Jurkat, Clone E6-1 (cell line): Measurements from ENCODE around the gene ARHGAP25. TPM values are rescaled to one million over a fixed set of nuclear protein-coding genes. Genes with fewer than 3 reads are reported as not detected.
A peak's percentile ranks its signal among the peaks of the same experiment; 100 is the strongest.

ENCODE experiments used
- DNase-seq: peaks from one replicate; pipeline ENCODE4 v3.0.0-alpha.2; 2011; ENCODE audit warnings: low read depth, low spot score
- H3K4me3 ChIP-seq: 2 replicates; pipeline ENCODE4 v1.5.1; 2011; ENCODE audit warnings: mild to moderate bottlenecking, low read length, control low read depth, moderate library complexity
- polyA plus RNA-seq: library from polyadenylated mRNA; unstranded; fragments of >200 nt; gene quantifications from one replicate; pipeline ENCODE4 v1.2.1, GENCODE V29; 2012; ENCODE audit warnings: missing spikeins; ENCODE audit not compliant: insufficient read length, insufficient read depth

The ARHGAP25 gene
- polyA plus RNA-seq: 21.3 TPM

GRCh38 chr2:68734688-68735525 is at the start of gene ARHGAP25:
TSS of gene ARHGAP25 (plus strand) at chr2:68734811. CDS start at chr2:68735200, 389 bp downstream.
- DNase-seq: peak; percentile 75
- H3K4me3 ChIP-seq: peak within 1 kb of the TSS; percentile 55

GRCh38 chr2:68686178-68686577 is 48.4 kb upstream of the ARHGAP25 start:
- H3K4me3 ChIP-seq: no peak overlapping the region
- DNase-seq: no peak

- no peak for DNase-seq
- no peak overlapping the region for H3K4me3 ChIP-seq
Observed at GRCh38 chr2:68687018-68687417, 47.6 kb upstream of the ARHGAP25 start.

GRCh38 chr2:68689553-68690537 is 44.8 kb upstream of the ARHGAP25 start:
- DNase-seq: no peak
- H3K4me3 ChIP-seq: no peak overlapping the region

GRCh38 chr2:68690851-68691250 is 43.8 kb upstream of the ARHGAP25 start:
- no peak for DNase-seq
- H3K4me3 ChIP-seq: no peak overlapping the region

- DNase-seq: no peak
- no peak overlapping the region for H3K4me3 ChIP-seq
Observed at GRCh38 chr2:68692511-68692910, 42.1 kb upstream of the ARHGAP25 start.

- DNase-seq: no peak
Observed at GRCh38 chr2:68693951-68694350, 40.7 kb upstream of the ARHGAP25 start.

GRCh38 chr2:68695971-68696370 is 38.6 kb upstream of the ARHGAP25 start:
- H3K4me3 ChIP-seq: no peak overlapping the region
- no peak for DNase-seq

More at GRCh38 chr2:68693951-68694350, 40.7 kb upstream of the ARHGAP25 start:
- H3K4me3 ChIP-seq: no peak overlapping the region

- H3K4me3 ChIP-seq: no peak overlapping the region
Observed at GRCh38 chr2:68696554-68696953, 38.1 kb upstream of the ARHGAP25 start.

GRCh38 chr2:68698567-68699377 is 35.8 kb upstream of the ARHGAP25 start:
- H3K4me3 ChIP-seq: no peak overlapping the region
- DNase-seq: no peak

More at GRCh38 chr2:68696554-68696953, 38.1 kb upstream of the ARHGAP25 start:
- no peak for DNase-seq

GRCh38 chr2:68700560-68700959 is 34.1 kb upstream of the ARHGAP25 start:
- H3K4me3 ChIP-seq: no peak overlapping the region
- no peak for DNase-seq

- no peak overlapping the region for H3K4me3 ChIP-seq
- DNase-seq: no peak
Observed at GRCh38 chr2:68706637-68707036, 28.0 kb upstream of the ARHGAP25 start.

- no peak for DNase-seq
- H3K4me3 ChIP-seq: no peak overlapping the region
Observed at GRCh38 chr2:68708629-68709028, 26.0 kb upstream of the ARHGAP25 start.

- peak; percentile 64 for DNase-seq
- H3K4me3 ChIP-seq: no peak overlapping the region
Observed at GRCh38 chr2:68709421-68709911, 25.1 kb upstream of the ARHGAP25 start.

GRCh38 chr2:68710336-68710735 is 24.3 kb upstream of the ARHGAP25 start:
- DNase-seq: no peak
- H3K4me3 ChIP-seq: no peak overlapping the region

- DNase-seq: no peak
- H3K4me3 ChIP-seq: no peak overlapping the region
Observed at GRCh38 chr2:68710756-68711155, 23.9 kb upstream of the ARHGAP25 start.

GRCh38 chr2:68714866-68715265 is 19.7 kb upstream of the ARHGAP25 start:
- no peak overlapping the region for H3K4me3 ChIP-seq
- DNase-seq: no peak

GRCh38 chr2:68715353-68716041 is 19.1 kb upstream of the ARHGAP25 start:
- H3K4me3 ChIP-seq: no peak overlapping the region
- DNase-seq: no peak
